ENCODE results near the gene SLC16A9.

- no peak for TF ChIP-seq PPARA (CRISPR knock-in tag; IDR thresholded peaks at IDR 0.05; ENCODE audit: borderline replicate concordance)
- TF ChIP-seq, protein P1, sequence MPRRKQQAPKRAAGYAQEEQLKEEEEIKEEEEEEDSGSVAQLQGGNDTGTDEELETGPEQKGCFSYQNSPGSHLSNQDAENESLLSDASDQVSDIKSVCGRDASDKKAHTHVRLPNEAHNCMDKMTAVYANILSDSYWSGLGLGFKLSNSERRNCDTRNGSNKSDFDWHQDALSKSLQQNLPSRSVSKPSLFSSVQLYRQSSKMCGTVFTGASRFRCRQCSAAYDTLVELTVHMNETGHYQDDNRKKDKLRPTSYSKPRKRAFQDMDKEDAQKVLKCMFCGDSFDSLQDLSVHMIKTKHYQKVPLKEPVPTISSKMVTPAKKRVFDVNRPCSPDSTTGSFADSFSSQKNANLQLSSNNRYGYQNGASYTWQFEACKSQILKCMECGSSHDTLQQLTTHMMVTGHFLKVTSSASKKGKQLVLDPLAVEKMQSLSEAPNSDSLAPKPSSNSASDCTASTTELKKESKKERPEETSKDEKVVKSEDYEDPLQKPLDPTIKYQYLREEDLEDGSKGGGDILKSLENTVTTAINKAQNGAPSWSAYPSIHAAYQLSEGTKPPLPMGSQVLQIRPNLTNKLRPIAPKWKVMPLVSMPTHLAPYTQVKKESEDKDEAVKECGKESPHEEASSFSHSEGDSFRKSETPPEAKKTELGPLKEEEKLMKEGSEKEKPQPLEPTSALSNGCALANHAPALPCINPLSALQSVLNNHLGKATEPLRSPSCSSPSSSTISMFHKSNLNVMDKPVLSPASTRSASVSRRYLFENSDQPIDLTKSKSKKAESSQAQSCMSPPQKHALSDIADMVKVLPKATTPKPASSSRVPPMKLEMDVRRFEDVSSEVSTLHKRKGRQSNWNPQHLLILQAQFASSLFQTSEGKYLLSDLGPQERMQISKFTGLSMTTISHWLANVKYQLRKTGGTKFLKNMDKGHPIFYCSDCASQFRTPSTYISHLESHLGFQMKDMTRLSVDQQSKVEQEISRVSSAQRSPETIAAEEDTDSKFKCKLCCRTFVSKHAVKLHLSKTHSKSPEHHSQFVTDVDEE (CRISPR knock-in tag; IDR thresholded peaks at IDR 0.05), result no peak
Observed at GRCh38 chr10:59754951-59755350, 45.3 kb upstream of the SLC16A9 start.
